Measurements from ENCODE around the gene RSPO4. TPM values are rescaled to one million over a fixed set of nuclear protein-coding genes. Genes with fewer than 3 reads are reported as not detected.

RSPO4 gene
- total and polyA plus RNA-seq, 2 of the 13 experiments (the other 11 are each of a cell fraction or from before 2014, with no cell fraction given), result not detected

GRCh38 chr20:1022871-1023270 is 20.8 kb upstream of the RSPO4 start:
- POLR2A ChIA-PET, result no interaction called here
- H3K27me3 ChIP-seq (ENCODE audit: control insufficient read depth in 1 of 2, insufficient read depth in 2 of 2, low read length in 2 of 2), result no peaks in the 10 kb centered on the region
- CTCF ChIA-PET (ENCODE audit: low intra/inter-chr PET ratio, low total read pairs), result no interaction called here

DNA sequence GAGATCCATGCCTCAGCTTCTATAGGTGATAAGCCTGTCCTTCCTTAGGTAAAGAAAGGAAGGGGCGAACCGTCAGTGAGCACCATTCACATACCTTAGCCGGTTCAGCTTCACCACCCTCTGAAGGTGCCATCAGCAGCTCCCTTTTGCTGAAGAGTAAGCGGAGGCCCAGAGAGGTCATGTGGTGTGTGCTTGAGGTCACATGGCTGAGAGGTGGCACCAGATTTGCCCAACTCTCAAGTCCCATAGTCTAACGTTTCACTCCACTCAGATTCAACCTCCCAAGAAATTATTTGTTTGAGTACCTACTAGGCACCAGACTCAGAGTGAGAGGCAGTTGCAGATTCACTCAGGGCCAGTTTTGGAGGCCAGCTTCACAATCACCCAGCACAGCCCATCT is 18.5 kb upstream of the RSPO4 start:
- 27% methylated on average over 5 of the region's 5 CpGs for WGBS (ENCODE audit: low lambda C conversion rate)
- in situ Hi-C loops (cut with HindIII; ENCODE audit: extremely low pct_ligation_motif_present, low pct_unique_long_range_greater_than_20kb) (no loop called here), intact Hi-C loops (cut with micrococcal nuclease; ENCODE audit: unreplicated experiment) (no loop called here)
- H3K4me3 ChIP-seq (replicated peaks in 1 of 3; ENCODE audit: insufficient read depth in 1 of 3, low read depth in 2 of 3, low read length in 3 of 3), result no peak overlapping the region
- no peak for FAIRE-seq
- no peak for DNase-seq (ENCODE audit: low spot score)
- CTCF ChIA-PET (ENCODE audit: low intra/inter-chr PET ratio, low total read pairs), result no interaction called here
- TF ChIP-seq HCFC1 (IDR thresholded peaks at IDR 0.05; ENCODE audit: low read depth, low read length), result no peak
- TF ChIP-seq NR3C1 (CRISPR knock-in tag; IDR thresholded peaks at IDR 0.05), result no peak
- TF ChIP-seq NR2C2 (CRISPR knock-in tag; IDR thresholded peaks at IDR 0.05; ENCODE audit: borderline replicate concordance), result no peak
- TF ChIP-seq, protein P1, sequence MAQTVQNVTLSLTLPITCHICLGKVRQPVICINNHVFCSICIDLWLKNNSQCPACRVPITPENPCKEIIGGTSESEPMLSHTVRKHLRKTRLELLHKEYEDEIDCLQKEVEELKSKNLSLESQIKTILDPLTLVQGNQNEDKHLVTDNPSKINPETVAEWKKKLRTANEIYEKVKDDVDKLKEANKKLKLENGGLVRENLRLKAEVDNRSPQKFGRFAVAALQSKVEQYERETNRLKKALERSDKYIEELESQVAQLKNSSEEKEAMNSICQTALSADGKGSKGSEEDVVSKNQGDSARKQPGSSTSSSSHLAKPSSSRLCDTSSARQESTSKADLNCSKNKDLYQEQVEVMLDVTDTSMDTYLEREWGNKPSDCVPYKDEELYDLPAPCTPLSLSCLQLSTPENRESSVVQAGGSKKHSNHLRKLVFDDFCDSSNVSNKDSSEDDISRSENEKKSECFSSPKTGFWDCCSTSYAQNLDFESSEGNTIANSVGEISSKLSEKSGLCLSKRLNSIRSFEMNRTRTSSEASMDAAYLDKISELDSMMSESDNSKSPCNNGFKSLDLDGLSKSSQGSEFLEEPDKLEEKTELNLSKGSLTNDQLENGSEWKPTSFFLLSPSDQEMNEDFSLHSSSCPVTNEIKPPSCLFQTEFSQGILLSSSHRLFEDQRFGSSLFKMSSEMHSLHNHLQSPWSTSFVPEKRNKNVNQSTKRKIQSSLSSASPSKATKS (CRISPR knock-in tag; IDR thresholded peaks at IDR 0.05), result no peak
- TF ChIP-seq, protein P2, sequence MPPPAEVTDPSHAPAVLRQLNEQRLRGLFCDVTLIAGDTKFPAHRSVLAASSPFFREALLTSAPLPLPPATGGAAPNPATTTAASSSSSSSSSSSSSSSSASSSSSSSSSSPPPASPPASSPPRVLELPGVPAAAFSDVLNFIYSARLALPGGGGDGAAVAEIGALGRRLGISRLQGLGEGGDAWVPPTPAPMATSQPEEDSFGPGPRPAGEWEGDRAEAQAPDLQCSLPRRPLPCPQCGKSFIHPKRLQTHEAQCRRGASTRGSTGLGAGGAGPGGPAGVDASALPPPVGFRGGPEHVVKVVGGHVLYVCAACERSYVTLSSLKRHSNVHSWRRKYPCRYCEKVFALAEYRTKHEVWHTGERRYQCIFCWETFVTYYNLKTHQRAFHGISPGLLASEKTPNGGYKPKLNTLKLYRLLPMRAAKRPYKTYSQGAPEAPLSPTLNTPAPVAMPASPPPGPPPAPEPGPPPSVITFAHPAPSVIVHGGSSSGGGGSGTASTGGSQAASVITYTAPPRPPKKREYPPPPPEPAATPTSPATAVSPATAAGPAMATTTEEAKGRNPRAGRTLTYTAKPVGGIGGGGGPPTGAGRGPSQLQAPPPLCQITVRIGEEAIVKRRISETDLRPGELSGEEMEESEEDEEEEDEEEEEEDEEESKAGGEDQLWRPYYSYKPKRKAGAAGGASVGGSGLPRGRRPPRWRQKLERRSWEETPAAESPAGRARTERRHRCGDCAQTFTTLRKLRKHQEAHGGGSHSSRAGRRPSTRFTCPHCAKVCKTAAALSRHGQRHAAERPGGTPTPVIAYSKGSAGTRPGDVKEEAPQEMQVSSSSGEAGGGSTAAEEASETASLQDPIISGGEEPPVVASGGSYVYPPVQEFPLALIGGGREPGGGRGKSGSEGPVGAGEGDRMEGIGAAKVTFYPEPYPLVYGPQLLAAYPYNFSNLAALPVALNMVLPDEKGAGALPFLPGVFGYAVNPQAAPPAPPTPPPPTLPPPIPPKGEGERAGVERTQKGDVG (CRISPR knock-in tag; IDR thresholded peaks at IDR 0.05; ENCODE audit: borderline replicate concordance), result no peak
- TF ChIP-seq, protein P3, sequence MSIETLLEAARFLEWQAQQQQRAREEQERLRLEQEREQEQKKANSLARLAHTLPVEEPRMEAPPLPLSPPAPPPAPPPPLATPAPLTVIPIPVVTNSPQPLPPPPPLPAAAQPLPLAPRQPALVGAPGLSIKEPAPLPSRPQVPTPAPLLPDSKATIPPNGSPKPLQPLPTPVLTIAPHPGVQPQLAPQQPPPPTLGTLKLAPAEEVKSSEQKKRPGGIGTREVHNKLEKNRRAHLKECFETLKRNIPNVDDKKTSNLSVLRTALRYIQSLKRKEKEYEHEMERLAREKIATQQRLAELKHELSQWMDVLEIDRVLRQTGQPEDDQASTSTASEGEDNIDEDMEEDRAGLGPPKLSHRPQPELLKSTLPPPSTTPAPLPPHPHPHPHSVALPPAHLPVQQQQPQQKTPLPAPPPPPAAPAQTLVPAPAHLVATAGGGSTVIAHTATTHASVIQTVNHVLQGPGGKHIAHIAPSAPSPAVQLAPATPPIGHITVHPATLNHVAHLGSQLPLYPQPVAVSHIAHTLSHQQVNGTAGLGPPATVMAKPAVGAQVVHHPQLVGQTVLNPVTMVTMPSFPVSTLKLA (IDR thresholded peaks at IDR 0.05), result peak; percentile 60; the same call in 1 of the 2 replicates
- no TSS peak for BruUV-seq (replicated peaks)
- H3K4me2 ChIP-seq (ENCODE audit: low read depth, low read length), result no peak overlapping the region
- no peak overlapping the region for H3K9ac ChIP-seq (ENCODE audit: insufficient read depth, low read depth, low read length)
- no peaks in the 10 kb centered on the region for H4K20me1 ChIP-seq (ENCODE audit: insufficient read depth, low read length)
- ATAC-seq, result no peak
- H3K36me3 ChIP-seq (replicated peaks in 1 of 2; ENCODE audit: control insufficient read depth in 1 of 2, insufficient read depth in 2 of 2, low read length in 2 of 2), result no peaks in the 10 kb centered on the region
- no peak overlapping the region for H3K27ac ChIP-seq (ENCODE audit: extremely low read length, insufficient read depth, low read length)
- no peaks in the 10 kb centered on the region for H3K79me2 ChIP-seq (ENCODE audit: insufficient read depth, low read length)
- POLR2A ChIA-PET, result no interaction called here
- H3K27me3 ChIP-seq (ENCODE audit: control insufficient read depth in 1 of 2, insufficient read depth in 2 of 2, low read length in 2 of 2), result no peaks in the 10 kb centered on the region
- H3K4me1 ChIP-seq (ENCODE audit: insufficient read depth, low read length), result no peaks in the 10 kb centered on the region
- no peaks in the 10 kb centered on the region for H3K9me3 ChIP-seq (ENCODE audit: low read length)
- H2AFZ ChIP-seq (ENCODE audit: low read length), result no peak overlapping the region

More at GRCh38 chr20:1022871-1023270, 20.8 kb upstream of the RSPO4 start:
- Histone ChIP-seq H3K27ac (ENCODE audit: extremely low read length, insufficient read depth, low read length) (no peak overlapping the region), H3K4me2 (ENCODE audit: low read depth, low read length) (no peak overlapping the region), H3K36me3 (replicated peaks in 1 of 2; ENCODE audit: control insufficient read depth in 1 of 2, insufficient read depth in 2 of 2, low read length in 2 of 2) (no peaks in the 10 kb centered on the region), H3K79me2 (ENCODE audit: insufficient read depth, low read length) (no peaks in the 10 kb centered on the region), H3K9ac (ENCODE audit: insufficient read depth, low read depth, low read length) (no peak overlapping the region), H2AFZ (ENCODE audit: low read length) (no peak overlapping the region), H3K4me1 (ENCODE audit: insufficient read depth, low read length) (no peaks in the 10 kb centered on the region), H3K4me3 (replicated peaks in 1 of 3; ENCODE audit: insufficient read depth in 1 of 3, low read depth in 2 of 3, low read length in 3 of 3) (no peak overlapping the region), H4K20me1 (ENCODE audit: insufficient read depth, low read length) (no peaks in the 10 kb centered on the region), H3K9me3 (ENCODE audit: low read length) (no peaks in the 10 kb centered on the region)
- FAIRE-seq, result no peak
- no peak for ATAC-seq
- DNase-seq (ENCODE audit: low spot score), result no peak
- no peak for TF ChIP-seq ZNF577 (CRISPR knock-in tag; IDR thresholded peaks at IDR 0.05; ENCODE audit: borderline replicate concordance, low read depth)
- TF ChIP-seq ZSCAN21 (CRISPR knock-in tag; IDR thresholded peaks at IDR 0.05; ENCODE audit: borderline replicate concordance), result no peak
- peak; percentile 73 for TF ChIP-seq ZNF629 (CRISPR knock-in tag; conservative IDR thresholded peaks at IDR 0.05)
- in situ Hi-C loops (cut with HindIII; ENCODE audit: extremely low pct_ligation_motif_present, low pct_unique_long_range_greater_than_20kb), result no loop called here
- BruUV-seq (replicated peaks), result no TSS peak
- intact Hi-C loops (cut with micrococcal nuclease; ENCODE audit: unreplicated experiment), result no loop called here
